Astrocyte (in vitro differentiated cells and primary cell): ENCODE data around the gene PKHD1. TPM values are rescaled to one million over a fixed set of nuclear protein-coding genes. Genes with fewer than 3 reads are reported as not detected.

Experiments used
- DNase-seq: peaks from one replicate; pipeline ENCODE4 v3.0.0-alpha.2; 2010; ENCODE audit warnings: low read depth
- FAIRE-seq: peaks from 2 replicates; lab custom pipeline; 2011; peaks lifted over from hg19 to GRCh38; lab: Jason Lieb, UNC
- H2AFZ ChIP-seq: 2 replicates; pipeline ENCODE4 v1.6.0; 2012; ENCODE audit warnings: low read depth, low read length, inconsistent platforms
- H3K27ac ChIP-seq: 2 replicates; pipeline ENCODE4 v1.5.1; 2011; ENCODE audit warnings: low read depth, low read length, inconsistent platforms
- H3K27me3 ChIP-seq: 2 replicates; pipeline ENCODE4 v1.6.0; 2011; ENCODE audit warnings: low read length, inconsistent platforms; ENCODE audit not compliant: insufficient read depth
- H3K36me3 ChIP-seq: 2 replicates; pipeline ENCODE4 v1.5.1; 2011; ENCODE audit warnings: low read length, inconsistent platforms; ENCODE audit not compliant: insufficient read depth
- H3K4me1 ChIP-seq: 2 replicates; pipeline ENCODE4 v1.5.1; 2011; ENCODE audit warnings: low read length, inconsistent platforms; ENCODE audit not compliant: insufficient read depth
- H3K4me2 ChIP-seq: 2 replicates; pipeline ENCODE4 v1.6.0; 2012; ENCODE audit warnings: low read length, inconsistent platforms
- H3K4me3 ChIP-seq: 2 replicates; pipeline ENCODE4 v1.5.1; 2011; ENCODE audit warnings: low read depth, mild to moderate bottlenecking, low read length, inconsistent platforms; ENCODE audit not compliant: insufficient read depth
- H3K79me2 ChIP-seq: 2 replicates; pipeline ENCODE4 v1.6.0; 2012; ENCODE audit warnings: mild to moderate bottlenecking, low read length, inconsistent platforms; ENCODE audit not compliant: insufficient read depth
- H3K9ac ChIP-seq: 2 replicates; pipeline ENCODE4 v1.6.0; 2012; ENCODE audit warnings: mild to moderate bottlenecking, low read length, inconsistent platforms
- H3K9me3 ChIP-seq: 2 replicates; pipeline ENCODE4 v1.5.1; 2012; ENCODE audit warnings: low read depth, mild to moderate bottlenecking, low read length, inconsistent platforms; ENCODE audit not compliant: insufficient read depth
- H4K20me1 ChIP-seq: 2 replicates; pipeline ENCODE4 v1.6.0; 2012; ENCODE audit warnings: low read length, inconsistent platforms; ENCODE audit not compliant: insufficient read depth
- H3K27ac Mint-ChIP-seq: one replicate; pipeline ENCODE4 v1.8.0; 2021; ENCODE audit warnings: mild to moderate bottlenecking, mixed read lengths; ENCODE audit not compliant: unreplicated experiment
- H3K27me3 Mint-ChIP-seq: one replicate; pipeline ENCODE4 v1.8.0; 2021; ENCODE audit warnings: low read depth, mixed read lengths; ENCODE audit not compliant: unreplicated experiment
- H3K36me3 Mint-ChIP-seq: one replicate; pipeline ENCODE4 v1.8.0; 2021; ENCODE audit warnings: low read depth, mixed read lengths; ENCODE audit not compliant: unreplicated experiment
- H3K4me1 Mint-ChIP-seq: one replicate; pipeline ENCODE4 v1.8.0; 2021; ENCODE audit warnings: low read depth, mixed read lengths; ENCODE audit not compliant: unreplicated experiment
- H3K4me3 Mint-ChIP-seq: one replicate; pipeline ENCODE4 v1.8.0; 2021; ENCODE audit warnings: mild to moderate bottlenecking, moderate library complexity, mixed read lengths; ENCODE audit not compliant: unreplicated experiment
- H3K9me3 Mint-ChIP-seq: one replicate; pipeline ENCODE4 v1.8.0; 2021; ENCODE audit warnings: mild to moderate bottlenecking, mixed read lengths; ENCODE audit not compliant: unreplicated experiment
- CTCF ChIP-seq: IDR thresholded peaks from 2 replicates; pipeline ENCODE4 v1.5.1; 2011; ENCODE audit warnings: low read depth, mild to moderate bottlenecking, inconsistent platforms, low read length, moderate library complexity; ENCODE audit not compliant: insufficient read depth
- EZH2 ChIP-seq: IDR thresholded peaks from 2 replicates; pipeline ENCODE4 v1.6.1; 2012; ENCODE audit warnings: mild to moderate bottlenecking, low read length, inconsistent platforms; ENCODE audit not compliant: insufficient read depth
- total RNA-seq: library from RNA; stranded (reverse); gene quantifications from 2 replicates; pipeline ENCODE4 v1.2.1, GENCODE V29; 2021

PKHD1 gene
- total RNA-seq, 1 donor from 2014 or later, result 0.16 TPM

GRCh38 chr6:51720327-51720726, 367.1 kb downstream of the PKHD1 start:
- no peak for DNase-seq
- H3K27me3 Mint-ChIP-seq, result peaks cover 1% of the 10 kb centered on the region

GRCh38 chr6:51719297-51719696, 368.1 kb downstream of the PKHD1 start:
- Histone ChIP-seq H3K27me3 (no peaks in the 10 kb centered on the region), H4K20me1 (no peaks in the 10 kb centered on the region), H3K4me3 (no peak overlapping the region), H2AFZ (no peak overlapping the region), H3K79me2 (no peaks in the 10 kb centered on the region), H3K9me3 (no peaks in the 10 kb centered on the region), H3K4me2 (no peak overlapping the region), H3K36me3 (no peaks in the 10 kb centered on the region), H3K9ac (no peak overlapping the region), H3K4me1 (no peaks in the 10 kb centered on the region), H3K27ac (no peak overlapping the region)
- TF ChIP-seq EZH2 (no peak), CTCF (no peak)
- H3K4me1 Mint-ChIP-seq, result no peaks in the 10 kb centered on the region
- no peak for FAIRE-seq
- no peak for DNase-seq
- no peaks in the 10 kb centered on the region for H3K27me3 Mint-ChIP-seq
- H3K9me3 Mint-ChIP-seq, result no peaks in the 10 kb centered on the region
- no peak overlapping the region for H3K27ac Mint-ChIP-seq
- no peaks in the 10 kb centered on the region for H3K36me3 Mint-ChIP-seq
- no peak overlapping the region for H3K4me3 Mint-ChIP-seq

More at GRCh38 chr6:51720327-51720726, 367.1 kb downstream of the PKHD1 start:
- H3K4me2 ChIP-seq, result no peak overlapping the region
- no peaks in the 10 kb centered on the region for H3K4me1 ChIP-seq
- TF ChIP-seq CTCF, result no peak
- no peak for TF ChIP-seq EZH2
- H3K4me3 ChIP-seq, result no peak overlapping the region
- H3K36me3 Mint-ChIP-seq, result no peaks in the 10 kb centered on the region
- no peak overlapping the region for H3K4me3 Mint-ChIP-seq
- H3K27ac Mint-ChIP-seq, result no peak overlapping the region
- H3K4me1 Mint-ChIP-seq, result no peaks in the 10 kb centered on the region
- H3K9ac ChIP-seq, result no peak overlapping the region
- no peaks in the 10 kb centered on the region for H3K9me3 Mint-ChIP-seq
- H3K79me2 ChIP-seq, result no peaks in the 10 kb centered on the region
- no peak overlapping the region for H2AFZ ChIP-seq
- H3K27me3 ChIP-seq, result no peaks in the 10 kb centered on the region
- H3K9me3 ChIP-seq, result no peaks in the 10 kb centered on the region
- H3K27ac ChIP-seq, result no peak overlapping the region
- H3K36me3 ChIP-seq, result no peaks in the 10 kb centered on the region
- H4K20me1 ChIP-seq, result no peaks in the 10 kb centered on the region
- no peak for FAIRE-seq

GRCh38 chr6:51718533-51718932, 368.9 kb downstream of the PKHD1 start:
- H3K27ac ChIP-seq, result no peak overlapping the region
- no peaks in the 10 kb centered on the region for H3K36me3 Mint-ChIP-seq
- H4K20me1 ChIP-seq, result no peaks in the 10 kb centered on the region
- no peaks in the 10 kb centered on the region for H3K9me3 ChIP-seq
- H3K27me3 ChIP-seq, result no peaks in the 10 kb centered on the region
- H3K27me3 Mint-ChIP-seq, result no peaks in the 10 kb centered on the region
- DNase-seq, result no peak
- H3K4me1 ChIP-seq, result no peaks in the 10 kb centered on the region
- H3K79me2 ChIP-seq, result no peaks in the 10 kb centered on the region
- FAIRE-seq, result no peak
- no peak overlapping the region for H3K4me3 Mint-ChIP-seq
- H3K4me1 Mint-ChIP-seq, result no peaks in the 10 kb centered on the region
- H3K4me2 ChIP-seq, result no peak overlapping the region
- H3K36me3 ChIP-seq, result no peaks in the 10 kb centered on the region
- H3K9ac ChIP-seq, result no peak overlapping the region
- no peak overlapping the region for H2AFZ ChIP-seq
- no peak for TF ChIP-seq CTCF
- TF ChIP-seq EZH2, result no peak
- no peaks in the 10 kb centered on the region for H3K9me3 Mint-ChIP-seq
- H3K27ac Mint-ChIP-seq, result no peak overlapping the region
- no peak overlapping the region for H3K4me3 ChIP-seq
